Tongue (tissue), 2 donors: ENCODE measurements around the gene DAZAP1. TPM values are rescaled to one million over a fixed set of nuclear protein-coding genes. Genes with fewer than 3 reads are reported as not detected.
"Not testable (repeated sequence)": the region's sequence is repeated elsewhere in the genome, so short reads cannot be mapped to it uniquely, and the experiment has no call there.

Experiments used
- DNase-seq: peaks from one replicate; pipeline ENCODE4 v3.0.0-alpha.2; 2015
- total RNA-seq: library from RNA; depleted of rRNA; stranded (reverse); fragments of >200 nt; gene quantifications from one replicate; pipeline ENCODE4 v1.2.3, GENCODE V29; 2014

The DAZAP1 gene
- total RNA-seq, 1 donor from 2014 or later: 55.9 TPM

DNA sequence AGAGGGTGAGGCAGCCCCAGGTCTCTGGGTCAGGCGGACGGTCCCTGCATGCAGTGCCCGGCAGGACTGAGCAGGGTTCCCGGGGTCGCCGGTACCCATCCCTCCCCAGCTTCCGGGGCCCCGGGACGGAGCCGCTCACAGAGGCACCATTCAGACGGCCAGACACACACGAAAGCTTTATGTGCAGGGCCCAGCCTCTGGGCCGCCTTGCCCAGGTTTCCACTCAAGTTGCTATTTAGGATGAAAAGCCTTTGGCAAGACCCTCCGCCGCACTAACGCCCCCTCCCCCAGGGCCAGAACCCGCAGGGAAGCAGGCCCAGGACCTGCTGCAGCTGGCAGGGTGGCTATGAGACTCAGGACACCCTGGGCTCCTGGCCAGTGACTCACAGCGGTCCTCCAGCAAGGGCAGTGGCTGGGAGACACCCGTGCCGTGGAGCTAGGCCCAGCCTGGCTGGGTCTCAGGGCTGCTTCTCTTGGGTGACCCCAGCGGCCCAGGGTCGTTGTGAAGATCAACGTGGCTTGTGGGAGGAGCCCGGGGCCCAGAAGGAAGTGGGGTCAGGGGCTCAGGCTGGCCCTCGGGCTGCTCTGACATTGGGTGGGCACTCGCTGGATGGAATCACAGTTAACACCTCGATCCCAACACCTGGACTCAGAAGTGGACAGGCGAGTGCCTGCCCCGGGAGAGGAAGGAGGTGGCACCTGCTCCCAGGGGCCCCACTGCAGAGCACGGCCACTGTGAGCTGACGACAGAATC, 66.8 kb downstream of the DAZAP1 start:
- no peak for DNase-seq

DNA sequence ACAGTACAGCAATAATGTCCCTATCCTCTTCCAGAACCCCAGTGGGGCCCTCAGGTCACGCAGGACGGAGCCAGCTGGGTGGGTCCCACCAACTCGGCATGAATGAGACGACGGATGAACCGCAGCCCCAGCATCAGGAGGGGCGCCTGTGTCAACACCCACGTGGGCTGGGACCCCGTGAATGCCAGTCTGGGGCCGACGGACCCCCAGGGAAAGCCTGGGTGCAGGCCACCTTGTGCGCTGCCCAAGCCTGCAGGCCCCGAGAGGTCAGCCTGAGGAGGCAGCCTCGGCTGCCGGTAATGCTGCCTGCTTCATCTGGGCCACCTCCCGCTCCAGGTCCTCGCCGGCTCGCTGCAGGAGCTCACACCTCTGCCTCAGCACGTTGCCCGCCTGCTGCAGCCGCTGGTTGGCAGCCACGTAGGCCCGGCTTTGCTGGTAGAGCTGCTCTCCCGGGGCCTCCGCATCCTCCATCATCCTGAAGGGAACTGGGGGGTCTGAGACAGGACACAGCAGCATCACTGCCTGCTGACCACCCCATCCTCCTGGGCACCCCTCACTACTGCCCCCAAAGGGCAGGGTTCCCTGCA, 67.5 kb downstream of the DAZAP1 start:
- DNase-seq: no peak

DNA sequence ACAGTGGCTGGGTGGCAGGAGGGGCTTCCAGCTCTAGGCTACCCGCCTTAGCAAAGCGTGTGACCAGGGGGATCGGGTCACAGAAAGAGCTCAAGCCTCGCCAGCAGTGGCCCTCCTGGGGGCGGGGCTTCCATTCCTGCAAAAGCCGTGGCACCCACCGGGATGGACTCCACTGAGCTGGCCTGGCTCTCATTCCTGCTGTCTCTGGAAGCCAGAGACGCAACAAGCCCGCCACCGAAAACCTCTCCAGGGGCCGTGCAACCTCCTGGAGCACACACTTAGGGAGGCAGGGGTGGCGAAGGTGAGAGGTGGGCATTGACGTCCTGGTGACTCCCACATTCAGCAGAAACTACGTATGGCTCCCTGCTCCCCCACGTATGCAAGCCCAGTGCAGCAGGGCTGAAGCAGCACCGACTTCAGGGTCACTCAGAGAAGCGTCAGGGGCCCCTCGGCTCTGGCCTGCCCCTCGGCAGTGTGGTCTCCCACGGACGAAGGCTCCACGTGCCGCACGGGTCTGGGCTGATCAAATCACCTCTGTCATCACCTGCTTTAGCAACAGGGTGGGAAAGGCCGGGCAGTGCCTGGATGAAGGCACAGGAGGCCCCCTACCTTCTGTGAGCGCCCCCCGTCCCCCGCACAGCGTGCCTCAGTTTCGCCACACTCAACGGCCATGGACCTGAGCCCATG, 68.5 kb downstream of the DAZAP1 start:
- no peak for DNase-seq

DNA sequence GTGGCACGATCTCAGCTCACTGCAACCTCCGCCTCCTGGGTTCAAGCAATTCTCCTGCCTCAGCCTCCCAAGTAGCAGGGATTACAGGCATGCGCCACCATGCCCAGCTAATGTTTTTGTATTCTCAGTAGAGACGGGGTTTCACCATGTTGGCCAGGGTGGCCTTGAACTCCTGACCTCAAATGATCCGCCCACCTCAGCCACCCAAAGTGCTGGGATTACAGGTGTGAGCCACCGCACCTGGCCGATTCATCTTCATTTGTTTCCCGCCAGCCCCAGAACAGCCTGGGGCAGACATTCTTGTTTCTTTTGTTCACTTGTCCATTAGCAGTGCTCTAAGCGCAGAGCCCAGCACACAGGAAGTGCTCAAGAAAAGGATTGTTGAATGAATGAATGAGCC, 69.7 kb downstream of the DAZAP1 start:
- DNase-seq: not testable (repeated sequence)

DNA sequence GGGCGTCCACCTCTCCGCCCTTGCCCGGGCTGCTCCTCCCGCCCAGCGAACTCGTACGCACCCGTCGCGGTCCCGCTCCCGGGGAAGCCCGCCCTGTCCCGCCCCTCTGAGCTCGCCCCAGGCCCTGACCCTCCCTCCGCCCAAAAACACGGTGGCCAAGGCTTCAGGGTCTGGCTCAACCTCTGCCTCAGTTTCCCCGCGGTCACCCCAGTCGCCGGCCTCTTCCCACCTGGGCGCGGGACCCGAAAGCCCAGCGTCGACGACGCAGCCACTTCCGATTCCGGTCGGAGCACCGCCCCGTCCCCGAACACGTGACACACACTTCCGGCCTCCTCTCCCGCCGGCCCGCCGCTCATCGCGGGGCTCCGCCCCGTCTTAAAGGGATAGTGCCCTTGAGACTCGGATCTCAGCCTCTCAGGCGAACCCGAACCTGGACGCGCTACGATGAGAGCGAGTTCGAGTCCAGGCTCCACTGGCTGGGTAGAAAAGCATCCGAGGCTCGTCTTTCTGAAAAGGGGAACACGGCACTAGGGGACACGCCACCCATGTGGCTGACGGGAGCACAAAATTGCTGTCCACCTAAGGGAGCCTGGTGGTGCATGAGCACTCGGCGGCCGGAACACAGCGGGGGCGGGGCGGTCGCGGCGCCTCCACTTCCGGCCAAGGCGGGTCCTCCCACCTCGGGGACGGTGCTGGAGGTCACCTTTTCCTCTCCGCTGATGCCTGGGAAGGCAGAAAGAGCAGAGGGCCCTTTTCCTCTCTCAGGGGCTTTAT, 71.7 kb downstream of the DAZAP1 start, which contains the start of gene C19orf25:
TSS of gene C19orf25 (minus strand) at position 282 of the 774 bp plus-strand sequence. CDS start 312 bp downstream, outside the sequence.
- DNase-seq: peak; percentile 96

DNA sequence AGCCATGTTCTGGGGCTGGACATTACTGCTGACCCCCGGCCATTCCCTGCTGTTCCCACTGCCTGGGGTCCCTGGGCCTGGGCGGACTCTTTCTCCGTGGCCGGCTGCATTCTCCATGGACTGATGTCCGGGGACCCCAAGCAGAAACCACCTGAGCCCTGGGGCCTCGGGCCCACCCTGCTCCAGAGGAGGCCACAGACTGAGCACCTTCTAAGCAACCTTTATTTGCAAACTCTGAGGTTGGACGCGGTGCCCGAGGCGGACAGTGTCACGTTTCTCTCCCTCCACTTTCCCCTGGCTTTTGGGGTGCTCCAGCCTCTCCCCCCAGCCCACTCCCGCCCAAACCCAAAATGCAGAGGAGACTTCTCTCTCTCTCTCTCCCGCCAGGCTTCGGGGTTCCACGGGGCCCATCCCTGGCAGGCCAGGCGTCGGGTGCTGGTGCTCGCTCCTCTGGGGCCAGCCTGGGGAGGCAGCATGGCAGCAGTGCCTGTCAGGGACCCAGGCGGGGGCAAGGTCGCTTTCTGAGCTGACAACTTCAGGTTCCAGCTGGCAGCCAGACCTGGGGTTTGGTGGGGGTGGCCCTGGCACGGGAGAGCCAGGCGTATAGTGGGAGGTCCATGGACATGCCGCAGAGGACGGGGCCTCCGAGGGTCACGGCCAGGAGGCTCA, 74.0 kb downstream of the DAZAP1 start:
- no peak for DNase-seq

GRCh38 chr19:1481893-1482360, 74.5 kb downstream of the DAZAP1 start:
- DNase-seq: no peak

GRCh38 chr19:1482361-1483130, 75.2 kb downstream of the DAZAP1 start:
- no peak for DNase-seq

GRCh38 chr19:1483131-1483978, 76.0 kb downstream of the DAZAP1 start:
- DNase-seq: no peak

DNA sequence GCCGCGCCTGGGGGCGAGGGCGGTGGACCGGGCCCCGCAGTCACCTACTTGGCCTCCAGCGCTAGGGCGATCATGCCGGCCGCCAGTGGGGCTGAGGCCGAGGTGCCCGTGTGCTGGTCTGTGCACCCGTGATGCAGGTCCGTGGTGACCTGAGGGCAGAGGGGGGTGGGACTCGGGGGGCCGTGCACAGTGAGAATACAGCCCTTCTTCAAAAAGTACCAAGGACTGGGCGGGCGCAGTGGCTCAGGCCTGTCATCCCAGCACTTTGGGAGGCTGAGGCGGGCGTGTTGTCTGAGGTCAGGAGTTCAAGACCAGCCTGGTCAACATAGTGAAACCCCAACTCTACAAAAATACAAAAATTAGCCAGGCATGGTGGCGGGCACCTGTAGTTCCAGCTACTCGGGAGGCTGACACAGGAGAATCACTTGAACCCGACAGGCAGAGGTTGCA, 76.6 kb downstream of the DAZAP1 start:
- DNase-seq: no peak

Other genes starting within 250 kb of the DAZAP1 start
- 20.9 TPM for gene SBNO2, start 233.3 kb upstream of the DAZAP1 start, total RNA-seq
- gene STK11, start 201.8 kb upstream of the DAZAP1 start, total RNA-seq: 64.9 TPM
- 1.1 TPM for gene CBARP, start 169.6 kb upstream of the DAZAP1 start, total RNA-seq
- 67.2 TPM for gene ATP5F1D, start 165.8 kb upstream of the DAZAP1 start, total RNA-seq
- 26.7 TPM for gene MIDN, start 159.0 kb upstream of the DAZAP1 start, total RNA-seq
- 434 TPM for gene CIRBP, start 138.3 kb upstream of the DAZAP1 start, total RNA-seq
- gene FAM174C, start 132.1 kb upstream of the DAZAP1 start, total RNA-seq: 3.9 TPM
- gene EFNA2, start 121.7 kb upstream of the DAZAP1 start, total RNA-seq: not detected
- 90.7 TPM for gene NDUFS7, start 23.7 kb upstream of the DAZAP1 start, total RNA-seq
- gene GAMT, start 6.0 kb upstream of the DAZAP1 start, total RNA-seq: 102 TPM
- gene RPS15, start 30.8 kb downstream of the DAZAP1 start, total RNA-seq: 585 TPM
- gene APC2, start 42.5 kb downstream of the DAZAP1 start, total RNA-seq: 1.5 TPM
- gene C19orf25, start 71.6 kb downstream of the DAZAP1 start, total RNA-seq: 14.6 TPM
- gene PCSK4, start 82.8 kb downstream of the DAZAP1 start, total RNA-seq: 1.0 TPM
- 4.2 TPM for gene REEP6, start 83.6 kb downstream of the DAZAP1 start, total RNA-seq
- 9.0 TPM for gene ADAMTSL5, start 105.4 kb downstream of the DAZAP1 start, total RNA-seq
- 0.51 TPM for gene PLK5, start 116.5 kb downstream of the DAZAP1 start, total RNA-seq
- gene MEX3D, start 160.7 kb downstream of the DAZAP1 start, total RNA-seq: 27.3 TPM
- 88.9 TPM for gene MBD3, start 185.3 kb downstream of the DAZAP1 start, total RNA-seq
- 49.0 TPM for gene UQCR11, start 197.9 kb downstream of the DAZAP1 start, total RNA-seq
- 85.2 TPM for gene TCF3, start 245.0 kb downstream of the DAZAP1 start, total RNA-seq